Fibroblast of mammary gland (primary cell): ENCODE results near the gene ZNF532.

Experiments
- DNase-seq: peaks from one replicate; pipeline ENCODE4 v3.0.0-alpha.2; 2010; ENCODE audit warnings: low read depth
- H3K4me3 ChIP-seq: 2 replicates; pipeline ENCODE4 v1.5.1; 2011; ENCODE audit warnings: low read depth, mild to moderate bottlenecking, low read length, moderate library complexity; ENCODE audit not compliant: control insufficient read depth
- CTCF ChIP-seq: conservative IDR thresholded peaks from 2 replicates; pipeline ENCODE4 v1.5.1; 2011; ENCODE audit warnings: low read depth, low read length, inconsistent platforms; ENCODE audit not compliant: control insufficient read depth, insufficient read depth

ZNF532 gene

GRCh38 chr18:58867281-58867961 lies 2.7 kb downstream of the ZNF532 start:
- H3K4me3 ChIP-seq, result no peak overlapping the region
- TF ChIP-seq CTCF, result no peak

GRCh38 chr18:58868440-58868839 lies 3.8 kb downstream of the ZNF532 start:
- H3K4me3 ChIP-seq, result no peak overlapping the region
- no peak for DNase-seq
- TF ChIP-seq CTCF, result no peak

More at GRCh38 chr18:58867281-58867961, 2.7 kb downstream of the ZNF532 start:
- no peak for DNase-seq

GRCh38 chr18:58870130-58870529 lies 5.5 kb downstream of the ZNF532 start:
- no peak overlapping the region for H3K4me3 ChIP-seq
- no peak for TF ChIP-seq CTCF
- no peak for DNase-seq

- no peak overlapping the region for H3K4me3 ChIP-seq
- DNase-seq, result no peak
- TF ChIP-seq CTCF, result no peak
Measured at GRCh38 chr18:58870621-58871020, 5.9 kb downstream of the ZNF532 start.

GRCh38 chr18:58871514-58872420 lies 7.1 kb downstream of the ZNF532 start:
- no peak for DNase-seq
- no peak for TF ChIP-seq CTCF
- H3K4me3 ChIP-seq, result no peak overlapping the region

DNA sequence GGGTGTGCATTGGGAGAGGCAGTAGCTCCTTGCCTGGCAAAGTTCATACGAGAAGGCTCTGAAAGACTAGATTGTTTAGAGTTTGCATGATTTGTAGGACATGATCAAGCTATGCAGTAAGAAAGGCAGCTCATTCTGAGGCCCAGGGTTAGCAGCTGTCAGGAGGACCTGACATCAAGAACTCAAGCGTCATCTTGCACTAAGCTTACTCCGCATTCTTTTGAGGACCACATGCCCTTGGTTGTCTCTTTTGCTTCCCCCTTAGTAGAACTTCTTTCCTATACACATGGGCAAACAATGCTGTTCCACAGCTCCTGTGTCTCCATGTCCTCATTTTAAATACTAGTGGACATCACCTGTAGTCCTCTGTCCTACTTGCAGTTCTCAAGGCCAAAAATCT lies 14.0 kb downstream of the ZNF532 start:
- no peak overlapping the region for H3K4me3 ChIP-seq
- DNase-seq, result no peak
- TF ChIP-seq CTCF, result no peak
